Prostate gland (tissue), 2 donors: Measurements from ENCODE around the gene SMYD3.

Experiments
- POLR2A ChIP-seq: fragments of 450-650 bp; IDR thresholded peaks from one replicate; pipeline ENCODE4 v1.6.1; 2016; ENCODE audit warnings: antibody characterized with exemption, mild to moderate bottlenecking
- TF ChIP-seq, protein P1 (sequence below), 4 experiments: fragments of 200-600 bp in 2 of 4; fragments of 450-650 bp in 2 of 4; sonication (generic) in 2 of 4; IDR thresholded peaks; 1 replicate in 3 of 4; 2 replicates in 1 of 4; pipeline ENCODE4 v1.5.1; 2016 to 2019; ENCODE audit warnings: antibody characterized with exemption in 4 of 4, mild to moderate bottlenecking in 2 of 4, moderate library complexity in 2 of 4

DNA sequence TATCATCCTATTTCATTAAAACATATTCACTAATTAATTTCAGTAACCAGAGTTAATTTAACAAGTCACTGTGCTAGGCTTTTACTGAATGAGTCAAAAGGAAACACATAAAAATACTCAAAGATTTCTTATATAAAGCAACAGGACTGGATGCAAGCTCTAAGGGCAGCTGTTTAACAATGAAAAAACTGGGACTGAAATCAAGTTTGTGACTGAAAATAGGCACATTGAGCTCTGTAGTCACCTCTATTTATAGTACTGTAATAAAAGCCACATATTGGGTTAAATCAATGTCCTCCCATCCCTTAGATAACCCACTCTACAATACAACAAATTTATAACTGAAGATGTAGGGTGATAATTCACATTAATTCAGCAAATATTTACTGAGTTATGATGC is 52.4 kb downstream of the SMYD3 start:
- TF ChIP-seq, protein P1, sequence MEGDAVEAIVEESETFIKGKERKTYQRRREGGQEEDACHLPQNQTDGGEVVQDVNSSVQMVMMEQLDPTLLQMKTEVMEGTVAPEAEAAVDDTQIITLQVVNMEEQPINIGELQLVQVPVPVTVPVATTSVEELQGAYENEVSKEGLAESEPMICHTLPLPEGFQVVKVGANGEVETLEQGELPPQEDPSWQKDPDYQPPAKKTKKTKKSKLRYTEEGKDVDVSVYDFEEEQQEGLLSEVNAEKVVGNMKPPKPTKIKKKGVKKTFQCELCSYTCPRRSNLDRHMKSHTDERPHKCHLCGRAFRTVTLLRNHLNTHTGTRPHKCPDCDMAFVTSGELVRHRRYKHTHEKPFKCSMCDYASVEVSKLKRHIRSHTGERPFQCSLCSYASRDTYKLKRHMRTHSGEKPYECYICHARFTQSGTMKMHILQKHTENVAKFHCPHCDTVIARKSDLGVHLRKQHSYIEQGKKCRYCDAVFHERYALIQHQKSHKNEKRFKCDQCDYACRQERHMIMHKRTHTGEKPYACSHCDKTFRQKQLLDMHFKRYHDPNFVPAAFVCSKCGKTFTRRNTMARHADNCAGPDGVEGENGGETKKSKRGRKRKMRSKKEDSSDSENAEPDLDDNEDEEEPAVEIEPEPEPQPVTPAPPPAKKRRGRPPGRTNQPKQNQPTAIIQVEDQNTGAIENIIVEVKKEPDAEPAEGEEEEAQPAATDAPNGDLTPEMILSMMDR (IDR thresholded peaks at IDR 0.05), result no peak
- TF ChIP-seq POLR2A, result no peak
